HEK293T (cell line): ENCODE measurements around the gene FAM170B.

ENCODE experiments used
- ARNT ChIP-seq: fragments of 450-650 bp; IDR thresholded peaks from 2 replicates; pipeline ENCODE4 v1.6.1; 2017; ENCODE audit warnings: mild to moderate bottlenecking
- BHLHE40 ChIP-seq: fragments of 450-650 bp; IDR thresholded peaks from 2 replicates; pipeline ENCODE4 v1.6.1; 2016; ENCODE audit warnings: mild to moderate bottlenecking, moderate library complexity, borderline replicate concordance
- ELF4 ChIP-seq: fragments of 450-650 bp; IDR thresholded peaks from 2 replicates; pipeline ENCODE4 v1.6.1; 2017; ENCODE audit warnings: antibody characterized with exemption
- HDGF ChIP-seq: fragments of 450-650 bp; IDR thresholded peaks from 2 replicates; pipeline ENCODE4 v1.6.1; 2017; ENCODE audit warnings: antibody characterized with exemption, borderline replicate concordance
- SUZ12 ChIP-seq: fragments of 450-650 bp; IDR thresholded peaks from 2 replicates; pipeline ENCODE4 v1.6.1; 2016; ENCODE audit warnings: mild to moderate bottlenecking

- TF ChIP-seq SUZ12 (no peak), HDGF (no peak), ARNT (no peak), BHLHE40 (no peak), ELF4 (no peak)
Measured at GRCh38 chr10:49090696-49091380, 43.0 kb downstream of the FAM170B start.
